Liver (tissue), 9 donors: ENCODE measurements around the gene PRKAR1B. TPM values are rescaled to one million over a fixed set of nuclear protein-coding genes. Genes with fewer than 3 reads are reported as not detected.

Experiments
- DNase-seq: peaks from one replicate; pipeline ENCODE4 v3.0.0-alpha.2; 2017; ENCODE audit warnings: low spot score
- H3K27ac ChIP-seq, 2 donors: one replicate each; pipeline ENCODE4 v1.7.0; 2013; ENCODE audit warnings: inconsistent platforms in 2 of 2, low read length in 2 of 2, control low read depth in 1 of 2, low read depth in 1 of 2, mild to moderate bottlenecking in 1 of 2
- H3K27me3 ChIP-seq, 4 donors: one replicate each; pipeline versions ENCODE4 v1.6.1 to v1.7.0; 2013; ENCODE audit warnings: low read length in 3 of 4, inconsistent platforms in 1 of 4, mild to moderate bottlenecking in 1 of 4, moderate library complexity in 1 of 4; ENCODE audit not compliant: control insufficient read depth in 4 of 4, insufficient read depth in 4 of 4
- H3K36me3 ChIP-seq, 4 donors: one replicate each; pipeline versions ENCODE4 v1.6.1 to v1.7.0; 2013; ENCODE audit warnings: low read length in 3 of 4, mild to moderate bottlenecking in 3 of 4, low read depth in 1 of 4, moderate library complexity in 1 of 4; ENCODE audit not compliant: control insufficient read depth in 4 of 4, insufficient read depth in 3 of 4
- H3K4me1 ChIP-seq, 4 donors: one replicate each; pipeline versions ENCODE4 v1.6.1 to v1.7.0; 2013; ENCODE audit warnings: low read length in 3 of 4, mild to moderate bottlenecking in 3 of 4, moderate library complexity in 1 of 4; ENCODE audit not compliant: control insufficient read depth in 4 of 4, insufficient read depth in 4 of 4
- H3K4me3 ChIP-seq, 3 donors: one replicate each; pipeline versions ENCODE4 v1.6.1 to v1.7.0; 2013; ENCODE audit warnings: low read length in 3 of 3, control low read depth in 1 of 3, low read depth in 1 of 3, mild to moderate bottlenecking in 1 of 3
- H3K9ac ChIP-seq, 2 donors: one replicate each; pipeline ENCODE4 v1.7.0; 2013; ENCODE audit warnings: low read length in 2 of 2, mild to moderate bottlenecking in 2 of 2, moderate library complexity in 2 of 2, control low read depth in 1 of 2, low read depth in 1 of 2
- H3K9me3 ChIP-seq, 4 donors: one replicate each; pipeline versions ENCODE4 v1.6.1 to v1.7.0; 2013; ENCODE audit warnings: low read length in 3 of 4; ENCODE audit not compliant: control insufficient read depth in 4 of 4
- ATF3 ChIP-seq: IDR thresholded peaks from 2 replicates; pipeline ENCODE4 v1.6.1; 2016; ENCODE audit warnings: antibody characterized with exemption
- CTCF ChIP-seq: fragments of 150-350 bp; IDR thresholded peaks from 2 replicates; pipeline ENCODE4 v1.5.1; 2017; ENCODE audit warnings: improper control_type of control experiment, low read depth, low read length; ENCODE audit not compliant: missing input control
- EGR1 ChIP-seq, 2 donors: IDR thresholded peaks; 2 replicates each; pipeline ENCODE4 v1.6.1; 2016 to 2018; ENCODE audit warnings: antibody characterized with exemption in 2 of 2, low read depth in 2 of 2
- FOXA1 ChIP-seq: IDR thresholded peaks from 2 replicates; pipeline ENCODE4 v1.6.1; 2016; ENCODE audit warnings: antibody characterized with exemption
- FOXA2 ChIP-seq: IDR thresholded peaks from 2 replicates; pipeline ENCODE4 v1.6.1; 2016; ENCODE audit warnings: antibody characterized with exemption
- GABPA ChIP-seq, 2 donors: IDR thresholded peaks in 1 of 2; conservative IDR thresholded peaks in 1 of 2; 2 replicates each; pipeline ENCODE4 v1.6.1; 2016; ENCODE audit warnings: antibody characterized with exemption in 2 of 2, mild to moderate bottlenecking in 1 of 2, moderate library complexity in 1 of 2
- HNF4A ChIP-seq, 2 donors: conservative IDR thresholded peaks; 2 replicates each; pipeline ENCODE4 v1.6.1; 2016; ENCODE audit warnings: antibody characterized with exemption in 2 of 2, mild to moderate bottlenecking in 2 of 2
- JUND ChIP-seq, 2 donors: IDR thresholded peaks; 2 replicates each; pipeline ENCODE4 v1.6.1; 2016; ENCODE audit warnings: antibody characterized with exemption in 2 of 2
- NR2F2 ChIP-seq: IDR thresholded peaks from 2 replicates; pipeline ENCODE4 v1.6.1; 2016; ENCODE audit warnings: antibody characterized with exemption
- RAD21 ChIP-seq, 2 donors: IDR thresholded peaks; 2 replicates each; pipeline ENCODE4 v1.6.1; 2016; ENCODE audit warnings: antibody characterized with exemption in 2 of 2, mild to moderate bottlenecking in 2 of 2
- REST ChIP-seq: IDR thresholded peaks from 2 replicates; pipeline ENCODE4 v1.6.1; 2016; ENCODE audit warnings: antibody characterized with exemption, mild to moderate bottlenecking
- RXRA ChIP-seq, 2 donors: IDR thresholded peaks; 2 replicates each; pipeline ENCODE4 v1.6.1; 2017 to 2018; ENCODE audit warnings: antibody characterized with exemption in 2 of 2, mild to moderate bottlenecking in 1 of 2
- SP1 ChIP-seq: IDR thresholded peaks from 2 replicates; pipeline ENCODE4 v1.6.1; 2018; ENCODE audit warnings: antibody characterized with exemption, mild to moderate bottlenecking
- YY1 ChIP-seq: IDR thresholded peaks from 2 replicates; pipeline ENCODE4 v1.6.1; 2016; ENCODE audit warnings: antibody characterized with exemption, mild to moderate bottlenecking
- WGBS: extraction: QIAGEN DNeasy Blood & Tissue Kit; methylation state at CpG from one replicate; pipeline ENCODE4 v1.1.7; 2013; 5-methylcytosine and 5-hydroxymethylcytosine counted together
- polyA plus RNA-seq, 2 donors: library from polyadenylated mRNA; stranded (reverse) in 1 of 2; unstranded in 1 of 2; fragments of 200-250 nt in 1 of 2; fragments of >200 nt in 1 of 2; fragmentation: Nextera tagmentation in 1 of 2; extraction: Ambion mirVana in 1 of 2; gene quantifications; one replicate each; pipeline versions ENCODE4 v1.2.1 to v1.2.3, GENCODE V29; 2013 to 2015
- total RNA-seq, 2 donors: library from RNA; depleted of rRNA; stranded (reverse); fragments of >200 nt; gene quantifications; one replicate each; pipeline ENCODE4 v1.2.3, GENCODE V29; 2014
- donor health status: healthy.
- donor health status: healthy.
- donor health status: healthy.
- donor health status: healthy.
- donor health status: healthy.

The PRKAR1B gene
- total and polyA plus RNA-seq, 4 donors: 11.1 to 14.4 (median 12.4) TPM

- H3K27me3 ChIP-seq: no peaks in the 10 kb centered on the region
- H3K4me1 ChIP-seq: peaks cover 0 to 3% (median 0%) of the 10 kb centered on the region in 4 donors
- TF ChIP-seq JUND (IDR thresholded peaks at IDR 0.05): no peak
- TF ChIP-seq NR2F2: no peak
- TF ChIP-seq EGR1 (IDR thresholded peaks at IDR 0.05; ENCODE audit: low read depth in 2 of 2): no peak
- no peak for TF ChIP-seq FOXA1
- no peak for TF ChIP-seq ATF3
- no peak for TF ChIP-seq RXRA (IDR thresholded peaks at IDR 0.05)
- TF ChIP-seq SP1: no peak
- no peak for TF ChIP-seq CTCF
- no peak for TF ChIP-seq HNF4A (conservative IDR thresholded peaks at IDR 0.05)
- WGBS: 92% methylated on average over 9 of the region's 9 CpGs
- H3K9ac ChIP-seq: no peak overlapping the region
- no peak for DNase-seq
- no peak overlapping the region for H3K4me3 ChIP-seq
- H3K9me3 ChIP-seq: no peaks in the 10 kb centered on the region
- H3K36me3 ChIP-seq: no peaks in the 10 kb centered on the region
- H3K27ac ChIP-seq: no peak overlapping the region
Measured at GRCh38 chr7:696426-696811, 30.7 kb downstream of the PRKAR1B start.

DNA sequence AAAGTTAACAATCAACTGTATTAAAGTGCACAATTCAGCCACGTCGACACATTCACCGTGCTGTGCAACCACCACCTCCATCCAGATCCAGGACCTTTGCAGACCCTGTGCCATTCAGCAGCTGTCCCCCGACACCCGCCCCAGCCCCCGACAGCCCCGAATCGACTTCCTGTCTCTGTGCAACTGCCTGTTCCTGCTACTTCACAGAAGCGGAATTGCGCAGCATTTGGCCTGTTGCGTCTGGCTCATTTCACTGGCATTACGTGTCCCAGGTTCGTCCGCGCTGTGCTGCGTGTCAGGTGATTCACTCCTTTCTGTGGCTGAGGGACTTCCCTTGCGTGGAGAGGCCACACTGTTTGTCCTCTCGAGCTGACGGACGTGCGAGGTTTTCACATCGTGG is 33.8 kb downstream of the PRKAR1B start:
- no peak overlapping the region for H3K27ac ChIP-seq
- H3K4me1 ChIP-seq: no peaks in the 10 kb centered on the region
- H3K27me3 ChIP-seq: no peaks in the 10 kb centered on the region
- DNase-seq: no peak
- H3K4me3 ChIP-seq: no peak overlapping the region
- no peak for TF ChIP-seq ATF3
- 98% methylated on average over 22 of the region's 22 CpGs for WGBS
- peaks cover 3 to 6% (median 5%) of the 10 kb centered on the region in 4 donors for H3K9me3 ChIP-seq
- H3K36me3 ChIP-seq: no peaks in the 10 kb centered on the region
- no peak overlapping the region for H3K9ac ChIP-seq

DNA sequence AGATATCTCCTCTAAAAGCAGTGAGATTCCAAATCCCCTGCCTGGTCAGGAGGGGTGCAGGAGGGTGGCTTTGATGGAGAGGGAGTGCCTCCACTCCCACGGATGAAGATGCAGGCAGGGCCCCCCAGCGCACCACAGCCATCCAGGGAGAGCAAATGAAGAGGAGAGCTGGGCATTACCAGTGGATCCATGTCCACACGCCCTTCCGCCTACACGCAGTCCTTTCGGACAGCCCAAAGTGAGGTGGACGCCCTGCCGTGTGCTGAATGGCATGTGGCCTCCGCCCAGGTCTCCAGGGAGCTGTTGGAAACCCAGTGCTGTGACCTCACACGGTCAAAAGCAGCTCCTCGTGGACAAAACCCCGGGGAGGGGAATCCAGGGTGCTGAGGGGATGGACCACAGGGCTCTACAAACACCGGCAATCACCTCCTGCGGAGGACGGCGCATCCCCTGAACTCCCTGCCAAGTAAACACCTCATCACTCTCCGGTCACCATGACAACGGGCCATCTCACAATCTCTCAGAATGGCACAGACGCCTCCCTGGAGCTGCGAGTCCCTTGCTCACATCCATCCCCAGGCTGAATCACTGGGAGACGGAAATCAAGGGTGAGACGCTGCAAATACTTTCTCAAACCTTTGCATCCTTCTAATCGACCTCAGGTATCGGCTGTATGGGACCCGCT is 35.6 kb downstream of the PRKAR1B start:
- Histone ChIP-seq H3K27me3 (no peaks in the 10 kb centered on the region), H3K27ac (no peak overlapping the region), H3K9me3 (peaks cover 7 to 10% (median 8%) of the 10 kb centered on the region in 4 donors), H3K36me3 (peaks cover 0 to 2% (median 0%) of the 10 kb centered on the region in 4 donors), H3K9ac (no peak overlapping the region), H3K4me1 (no peaks in the 10 kb centered on the region), H3K4me3 (no peak overlapping the region)
- TF ChIP-seq EGR1 (IDR thresholded peaks at IDR 0.05; ENCODE audit: low read depth in 2 of 2) (no peak), RAD21 (IDR thresholded peaks at IDR 0.05) (no peak), NR2F2 (no peak), FOXA2 (no peak), JUND (IDR thresholded peaks at IDR 0.05) (no peak), GABPA (IDR thresholded peaks at IDR 0.05 in 1 of 2, conservative IDR thresholded peaks at IDR 0.05 in 1 of 2) (no peak), YY1 (no peak), SP1 (no peak), CTCF (no peak), REST (no peak)
- DNase-seq: no peak
- WGBS: 97% methylated on average over 25 of the region's 25 CpGs
